NB4 (cell line): ENCODE measurements around the gene BRWD1.

Source experiments
- DNase-seq: peaks from one replicate; pipeline ENCODE4 v3.0.0; 2010; ENCODE audit warnings: low read depth
- H3K4me3 ChIP-seq: one replicate; pipeline ENCODE4 v1.5.1; 2011; ENCODE audit warnings: mild to moderate bottlenecking, low read depth, low read length, moderate library complexity
- MYC ChIP-seq: IDR thresholded peaks from 2 replicates; pipeline ENCODE4 v1.6.1; 2011; ENCODE audit warnings: low read depth, low read length
- POLR2A ChIP-seq: IDR thresholded peaks from 2 replicates; pipeline ENCODE4 v1.6.1; 2011; ENCODE audit warnings: mild to moderate bottlenecking; ENCODE audit not compliant: insufficient read length; ENCODE audit errors: extremely low read depth
- TF ChIP-seq, protein P1 (sequence below): IDR thresholded peaks from 2 replicates; pipeline ENCODE4 v1.6.1; 2011; ENCODE audit warnings: low read depth, low read length
- TF ChIP-seq, protein P2 (sequence below): IDR thresholded peaks from one replicate; pipeline ENCODE4 v1.5.1; 2012; ENCODE audit warnings: low read depth, low read length

BRWD1 gene

DNA sequence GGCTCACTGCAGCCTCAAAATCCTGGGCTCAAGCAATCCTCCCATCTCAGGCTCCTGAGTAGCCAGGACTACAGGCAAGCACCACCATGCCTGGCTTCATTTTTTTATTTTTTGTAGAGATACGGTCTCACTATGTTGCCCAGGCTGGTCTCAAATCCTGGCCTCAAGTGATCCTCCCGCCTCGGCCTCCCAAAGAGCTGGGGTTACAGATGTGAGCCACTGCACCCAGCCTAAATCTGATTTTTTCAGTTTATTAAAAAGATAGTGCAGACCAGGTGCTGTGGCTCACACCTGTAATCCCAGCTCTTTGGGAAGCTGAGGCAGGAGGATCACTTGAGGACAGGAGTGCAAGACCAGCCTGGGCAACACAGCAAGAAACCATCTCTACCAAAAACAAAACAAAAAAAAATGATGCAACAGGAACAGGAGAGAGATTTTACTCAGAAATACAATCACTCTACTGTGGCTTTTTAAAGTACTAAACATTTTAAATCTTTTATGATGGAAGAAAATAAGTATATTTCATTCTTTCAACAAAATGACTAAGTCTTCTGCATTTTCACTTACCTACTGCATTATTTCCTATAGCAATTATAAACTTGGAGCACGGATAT, 132.1 kb downstream of the BRWD1 start:
- peak overlapping the region; percentile 92 for H3K4me3 ChIP-seq
- TF ChIP-seq, protein P1, sequence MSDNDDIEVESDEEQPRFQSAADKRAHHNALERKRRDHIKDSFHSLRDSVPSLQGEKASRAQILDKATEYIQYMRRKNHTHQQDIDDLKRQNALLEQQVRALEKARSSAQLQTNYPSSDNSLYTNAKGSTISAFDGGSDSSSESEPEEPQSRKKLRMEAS: no peak
- TF ChIP-seq POLR2A (no peak), MYC (no peak)
- TF ChIP-seq, protein P2, sequence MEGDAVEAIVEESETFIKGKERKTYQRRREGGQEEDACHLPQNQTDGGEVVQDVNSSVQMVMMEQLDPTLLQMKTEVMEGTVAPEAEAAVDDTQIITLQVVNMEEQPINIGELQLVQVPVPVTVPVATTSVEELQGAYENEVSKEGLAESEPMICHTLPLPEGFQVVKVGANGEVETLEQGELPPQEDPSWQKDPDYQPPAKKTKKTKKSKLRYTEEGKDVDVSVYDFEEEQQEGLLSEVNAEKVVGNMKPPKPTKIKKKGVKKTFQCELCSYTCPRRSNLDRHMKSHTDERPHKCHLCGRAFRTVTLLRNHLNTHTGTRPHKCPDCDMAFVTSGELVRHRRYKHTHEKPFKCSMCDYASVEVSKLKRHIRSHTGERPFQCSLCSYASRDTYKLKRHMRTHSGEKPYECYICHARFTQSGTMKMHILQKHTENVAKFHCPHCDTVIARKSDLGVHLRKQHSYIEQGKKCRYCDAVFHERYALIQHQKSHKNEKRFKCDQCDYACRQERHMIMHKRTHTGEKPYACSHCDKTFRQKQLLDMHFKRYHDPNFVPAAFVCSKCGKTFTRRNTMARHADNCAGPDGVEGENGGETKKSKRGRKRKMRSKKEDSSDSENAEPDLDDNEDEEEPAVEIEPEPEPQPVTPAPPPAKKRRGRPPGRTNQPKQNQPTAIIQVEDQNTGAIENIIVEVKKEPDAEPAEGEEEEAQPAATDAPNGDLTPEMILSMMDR: no peak
- no peak for DNase-seq

DNA sequence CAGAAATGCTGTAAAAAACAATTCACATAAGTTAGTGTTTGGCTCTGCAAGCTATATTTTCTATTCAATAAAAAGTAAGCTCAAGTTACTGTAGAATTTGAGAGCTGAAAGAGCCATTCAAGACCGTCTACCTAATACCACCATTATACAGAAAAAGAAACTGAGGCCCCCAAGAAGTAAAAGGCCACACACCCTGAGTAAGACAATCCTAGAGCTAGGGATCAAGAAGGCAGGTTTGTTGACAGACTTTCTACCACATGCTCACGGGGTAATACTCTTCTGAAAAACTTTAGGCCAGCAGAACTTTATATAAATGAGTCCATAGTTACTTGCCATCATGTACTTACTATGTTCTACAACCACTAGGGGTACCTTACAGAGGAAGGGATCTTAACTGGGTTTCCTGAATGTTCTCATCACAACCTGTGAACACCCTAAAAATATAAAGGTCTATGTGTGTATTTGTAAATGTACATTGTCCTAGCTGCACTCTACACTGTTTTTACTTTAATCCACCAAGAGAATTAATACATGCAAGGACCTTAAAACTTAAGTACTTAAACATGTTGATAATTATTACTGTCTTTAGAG, 132.9 kb downstream of the BRWD1 start:
- H3K4me3 ChIP-seq: peak overlapping the region; percentile 30
- no peak for TF ChIP-seq POLR2A
- TF ChIP-seq, protein P1: no peak
- TF ChIP-seq, protein P2: peak; percentile 19
- DNase-seq: peak; percentile 32

DNA sequence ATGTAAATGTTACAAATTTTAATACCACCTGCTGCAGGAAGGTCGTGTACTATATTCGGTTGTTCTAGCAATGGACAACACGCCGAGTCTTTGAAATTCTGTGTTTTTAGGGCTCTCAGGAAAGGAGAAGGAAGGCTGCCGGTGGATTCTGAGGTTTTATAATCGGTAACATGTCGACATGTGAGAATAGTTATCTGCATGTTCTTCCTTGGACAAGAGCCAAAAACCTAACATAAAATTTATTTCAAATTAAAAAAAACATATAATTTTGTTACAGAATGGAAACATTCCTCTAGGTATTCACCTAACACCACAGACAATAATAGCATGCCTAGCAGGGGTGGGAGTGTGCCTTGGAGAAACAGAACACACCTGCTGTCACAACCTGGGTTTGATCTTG, 135.0 kb downstream of the BRWD1 start:
- H3K4me3 ChIP-seq: no peak overlapping the region
- DNase-seq: no peak
- TF ChIP-seq, protein P2: no peak
- TF ChIP-seq POLR2A (no peak), MYC (no peak)
- TF ChIP-seq, protein P1: no peak

DNA sequence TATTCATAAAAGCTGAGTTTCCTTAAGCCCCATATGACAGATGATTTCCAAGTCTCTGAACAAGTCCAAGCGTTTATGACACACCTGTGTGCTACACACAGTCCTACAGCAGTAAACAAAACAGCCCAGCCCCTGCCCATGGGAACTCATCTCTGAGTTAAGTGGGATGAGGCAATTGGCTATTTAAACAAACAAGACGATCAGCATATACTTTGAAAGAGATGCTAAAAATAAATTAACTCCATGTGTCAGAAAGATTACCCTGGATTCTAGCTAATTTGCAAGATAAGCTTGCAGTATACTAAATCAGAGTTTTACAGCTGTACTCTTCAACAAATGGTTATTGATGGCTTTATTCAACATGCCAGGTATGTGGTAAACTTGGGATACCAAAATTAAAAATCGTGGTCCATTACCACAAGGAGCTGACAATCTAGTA, 137.1 kb downstream of the BRWD1 start:
- H3K4me3 ChIP-seq: no peak overlapping the region
- no peak for DNase-seq
- TF ChIP-seq POLR2A: no peak
- TF ChIP-seq MYC: no peak
- TF ChIP-seq, protein P2: no peak
- TF ChIP-seq, protein P1: no peak

DNA sequence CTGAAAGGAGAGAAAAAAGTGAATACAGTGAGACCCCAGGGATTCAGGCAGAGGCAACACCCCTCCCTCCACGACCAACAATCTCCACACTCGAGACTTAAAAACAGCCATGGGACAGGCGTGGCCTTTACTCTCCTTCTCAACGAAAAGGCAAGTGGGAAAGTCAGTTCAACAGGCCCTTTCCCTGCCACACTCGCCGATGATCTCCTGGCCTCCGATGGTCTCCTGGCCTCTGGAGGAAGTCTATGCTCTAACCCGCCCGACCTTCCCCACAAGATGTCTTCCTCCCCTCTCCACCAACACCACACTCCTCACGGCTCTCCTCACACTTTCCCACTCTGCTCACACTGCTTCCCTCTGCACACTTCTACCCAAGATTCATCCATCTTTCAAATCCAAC, 137.8 kb downstream of the BRWD1 start:
- TF ChIP-seq, protein P1: no peak
- TF ChIP-seq, protein P2: no peak
- no peak for DNase-seq
- no peak overlapping the region for H3K4me3 ChIP-seq
